Cerebellar cortex (tissue), 1 donor: ENCODE measurements around the gene ZNF438.
"Not testable (repeated sequence)": the region's sequence is repeated elsewhere in the genome, so short reads cannot be mapped to it uniquely, and the experiment has no call there.

Experiments
- DNase-seq: peaks from one replicate; pipeline ENCODE4 v3.0.0-alpha.2; 2015; ENCODE audit warnings: low spot score

Gene ZNF438

DNA sequence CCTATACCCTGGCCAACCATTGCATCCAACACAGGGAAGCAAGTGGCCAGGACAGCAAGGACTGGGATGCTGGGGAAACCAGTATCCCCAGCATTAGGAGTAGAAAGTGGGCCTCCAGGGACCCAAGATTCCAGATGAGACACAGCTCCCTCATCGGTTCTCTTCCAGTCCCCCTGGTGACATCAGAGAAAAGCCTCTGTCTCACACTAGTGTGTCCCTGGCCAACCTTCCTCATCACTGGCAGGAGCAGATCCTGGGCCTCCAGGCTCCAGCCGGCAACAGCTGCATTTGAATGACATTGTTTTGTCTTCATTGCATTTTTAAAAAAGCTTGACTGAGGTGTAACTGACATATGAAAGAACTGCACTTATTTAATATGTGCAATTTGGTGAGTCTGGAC is 224.8 kb downstream of the ZNF438 start:
- DNase-seq: no peak

DNA sequence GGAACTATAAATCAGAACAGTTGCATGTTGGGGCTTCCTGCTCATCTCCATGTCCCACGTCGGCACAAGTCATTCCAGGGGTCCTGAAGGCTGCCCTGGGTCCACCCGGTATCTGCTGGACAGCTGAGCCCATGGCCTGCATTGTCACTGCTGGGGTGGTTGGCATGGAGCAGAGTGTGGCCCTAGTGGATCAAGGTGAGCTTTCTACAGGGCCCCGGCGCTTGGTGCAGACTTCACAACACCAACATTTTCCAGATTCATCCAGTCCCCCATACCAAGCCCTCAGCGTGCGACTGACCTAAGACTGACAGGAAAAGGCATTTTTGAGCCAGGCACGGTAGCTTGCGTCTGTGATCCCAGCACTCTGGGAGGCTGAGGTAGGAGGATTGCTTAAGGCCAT is 226.6 kb downstream of the ZNF438 start:
- no peak for DNase-seq

DNA sequence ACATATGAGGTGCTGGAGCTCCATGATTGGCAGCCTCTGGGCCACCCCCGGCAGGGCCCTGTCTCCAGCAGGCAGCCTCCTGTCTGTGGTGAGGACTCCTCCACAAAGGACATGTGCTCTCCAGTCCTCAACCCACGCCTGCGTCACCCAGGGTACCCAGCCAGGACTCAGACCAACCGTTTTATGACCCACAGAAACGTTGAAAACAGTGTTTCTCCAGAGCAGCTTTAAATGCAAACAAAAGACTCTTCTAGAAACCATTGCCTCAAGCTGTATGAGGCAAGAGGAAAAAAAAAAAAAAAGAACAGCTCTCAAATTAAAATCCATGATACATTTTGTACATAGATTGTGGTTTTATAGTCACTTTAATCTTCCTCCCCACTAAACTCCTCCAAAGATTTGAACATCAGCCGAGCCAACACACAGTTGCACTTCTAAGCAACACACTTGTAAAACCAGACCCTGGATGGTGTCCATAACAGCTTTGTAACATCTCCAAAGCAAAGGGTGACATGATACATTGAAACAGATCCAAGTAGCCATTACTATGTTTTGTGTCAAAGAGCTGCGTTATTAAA is 227.1 kb downstream of the ZNF438 start:
- no peak for DNase-seq

DNA sequence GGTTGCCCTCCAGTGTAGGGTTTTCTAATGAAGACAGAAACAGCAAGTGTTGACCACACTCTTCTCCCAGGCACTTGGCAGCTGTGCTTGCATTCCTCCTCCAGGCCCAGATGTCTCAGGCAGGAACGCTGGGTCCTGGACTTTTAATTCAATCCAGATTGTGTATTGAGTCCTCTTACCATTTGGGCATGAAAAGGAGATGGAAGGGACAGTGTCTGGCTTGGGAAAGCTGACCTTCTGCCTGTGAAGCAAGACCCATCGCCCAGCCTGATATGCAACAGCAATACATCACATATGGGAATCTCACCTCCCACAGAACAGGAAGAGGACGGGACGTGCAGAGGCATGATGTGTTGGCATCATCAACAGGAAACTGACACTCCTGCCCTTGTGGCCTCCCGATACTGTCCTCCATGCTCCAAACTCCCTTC is 227.8 kb downstream of the ZNF438 start:
- DNase-seq: no peak

DNA sequence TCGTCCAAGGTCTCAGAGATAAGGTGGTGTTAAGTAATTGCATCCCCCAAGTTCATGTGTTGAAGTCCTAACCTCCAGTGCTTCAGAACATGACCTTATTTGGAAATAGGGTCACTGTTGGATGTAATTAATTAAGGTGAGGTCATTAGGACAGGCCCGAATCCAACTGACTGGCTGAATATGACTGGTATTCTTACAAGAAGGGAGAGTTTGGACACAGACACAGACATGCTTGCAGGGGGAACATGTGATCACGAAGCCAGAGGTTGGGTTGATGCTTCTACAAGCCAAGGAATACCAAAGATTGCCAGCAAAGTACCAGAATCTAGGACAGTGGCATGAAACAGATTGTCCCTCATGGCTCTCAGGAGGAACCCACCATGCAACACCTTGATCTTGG is 228.6 kb downstream of the ZNF438 start:
- DNase-seq: no peak

DNA sequence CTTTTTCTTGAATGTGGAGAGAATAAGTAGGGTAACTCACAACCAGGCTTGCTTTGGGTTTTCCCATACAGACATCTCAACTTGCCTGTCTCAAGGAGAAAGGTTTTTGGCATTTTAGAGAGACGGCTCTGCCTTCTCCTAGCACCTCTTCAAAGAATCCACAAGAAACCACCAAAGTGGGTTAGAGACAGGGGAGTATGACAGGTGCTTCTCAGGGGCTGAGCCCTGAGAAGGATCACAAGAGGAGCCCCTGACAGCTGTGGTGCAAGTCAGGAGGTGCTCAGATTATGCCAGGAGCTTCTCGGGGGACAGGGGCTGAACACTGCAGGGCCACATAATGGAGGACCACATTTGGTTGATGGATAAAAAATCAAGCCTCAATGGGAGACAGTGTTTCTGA is 231.3 kb downstream of the ZNF438 start:
- DNase-seq: no peak

DNA sequence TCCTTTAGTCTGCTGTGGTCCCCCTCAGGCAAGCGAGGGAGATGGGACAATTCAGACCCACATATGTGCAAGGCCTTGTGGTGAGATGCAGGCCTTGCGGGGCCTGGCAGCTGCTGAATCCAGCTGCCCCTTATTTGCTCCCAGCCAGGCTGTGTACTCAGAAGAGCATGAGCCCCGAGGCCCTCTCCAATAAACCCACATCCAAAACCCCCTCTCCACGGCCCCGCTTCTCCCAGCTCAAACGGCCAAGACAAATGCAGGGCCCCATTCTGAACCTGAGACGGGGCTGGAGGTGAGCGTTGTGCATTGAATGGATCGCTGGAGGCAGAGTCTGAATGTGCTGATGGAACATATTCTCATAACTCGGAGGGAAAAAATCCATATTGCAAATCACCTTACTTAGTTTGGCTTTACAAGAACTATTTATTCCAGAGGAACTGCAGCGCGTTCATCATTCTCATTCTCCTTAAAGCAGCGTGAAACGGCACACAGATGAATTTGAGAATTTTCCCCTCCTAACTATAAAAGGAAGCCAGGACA is 232.9 kb downstream of the ZNF438 start:
- no peak for DNase-seq

DNA sequence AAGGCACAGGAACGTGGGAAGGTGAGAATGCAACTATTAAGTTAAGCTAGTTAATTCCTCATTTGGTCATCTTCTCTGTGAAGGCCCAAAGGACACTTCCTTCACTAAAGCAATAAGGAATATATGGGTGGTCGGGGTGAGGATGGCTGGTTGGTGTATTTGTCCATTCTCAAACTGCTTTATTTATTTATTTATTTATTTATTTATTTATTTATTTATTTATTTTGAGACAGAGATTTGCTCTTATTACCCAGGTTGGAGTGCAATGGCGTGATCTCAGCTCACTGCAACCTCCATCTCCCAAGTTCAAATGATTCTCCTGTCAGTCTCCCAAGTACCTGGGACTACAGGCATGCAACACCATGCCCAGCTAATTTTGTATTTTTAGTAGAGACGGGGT is 236.6 kb downstream of the ZNF438 start:
- not testable (repeated sequence) for DNase-seq
